Stimulated activated CD8-positive, alpha-beta memory T cell treated with anti-CD3 and anti-CD28 coated beads, Interleukin-4, amount 100 ng/mL, for 4 hours (primary cell): ENCODE measurements around the gene ACOT8.
"Not testable (repeated sequence)": the region's sequence is repeated elsewhere in the genome, so short reads cannot be mapped to it uniquely, and the experiment has no call there.

Source experiments
- DNase-seq, 2 donors: peaks; one replicate each; pipeline ENCODE4 v3.0.0-alpha.2; 2020; ENCODE audit warnings: low read depth in 2 of 2, low spot score in 1 of 2

The ACOT8 gene

GRCh38 chr20:45888681-45889080, 31.5 kb upstream of the ACOT8 start:
- no peak for DNase-seq

GRCh38 chr20:45887346-45887715, 30.1 kb upstream of the ACOT8 start, which contains the start of gene SPATA25:
TSS of gene SPATA25 (minus strand) at chr20:45887622. CDS start at chr20:45887590, 32 bp downstream.
- DNase-seq, result no peak

GRCh38 chr20:45886590-45887345, 29.6 kb upstream of the ACOT8 start:
- no peak for DNase-seq

GRCh38 chr20:45883100-45883469, 25.9 kb upstream of the ACOT8 start:
- no peak for DNase-seq

- DNase-seq, result no peak
Observed at GRCh38 chr20:45882469-45883099, 25.4 kb upstream of the ACOT8 start.

GRCh38 chr20:45880988-45881788, 24.0 kb upstream of the ACOT8 start, which contains the start of gene ZSWIM1:
TSS of gene ZSWIM1 (plus strand) at chr20:45881227. CDS start at chr20:45882593, 1,366 bp downstream.
- DNase-seq, result peak; percentile 96 to 98

GRCh38 chr20:45878076-45878761, 21.0 kb upstream of the ACOT8 start:
- no peak for DNase-seq

GRCh38 chr20:45874576-45874975, 17.4 kb upstream of the ACOT8 start:
- DNase-seq, result no peak

GRCh38 chr20:45874104-45874481, 16.9 kb upstream of the ACOT8 start:
- DNase-seq, result not testable (repeated sequence)

GRCh38 chr20:45873409-45874103, 16.4 kb upstream of the ACOT8 start:
- no peak for DNase-seq

- DNase-seq, result no peak
Observed at GRCh38 chr20:45872626-45873025, 15.4 kb upstream of the ACOT8 start.

- no peak for DNase-seq
Observed at GRCh38 chr20:45867819-45868176, 10.6 kb upstream of the ACOT8 start.

GRCh38 chr20:45867136-45867818, 10.1 kb upstream of the ACOT8 start:
- no peak for DNase-seq

- DNase-seq, result no peak
Observed at GRCh38 chr20:45866454-45866853, 9.3 kb upstream of the ACOT8 start.

GRCh38 chr20:45863543-45864470, 6.6 kb upstream of the ACOT8 start:
- no peak for DNase-seq

- DNase-seq, result no peak
Observed at GRCh38 chr20:45861221-45862075, 4.3 kb upstream of the ACOT8 start.

- DNase-seq, result no peak
Observed at GRCh38 chr20:45860560-45861220, 3.5 kb upstream of the ACOT8 start.

- no peak for DNase-seq
Observed at GRCh38 chr20:45859916-45860315, 2.7 kb upstream of the ACOT8 start.
